Astrocyte (in vitro differentiated cells and primary cell): ENCODE measurements around the gene EML3. TPM values are rescaled to one million over a fixed set of nuclear protein-coding genes. Genes with fewer than 3 reads are reported as not detected.

ENCODE experiments used
- DNase-seq: peaks from one replicate; pipeline ENCODE4 v3.0.0-alpha.2; 2010; ENCODE audit warnings: low read depth
- FAIRE-seq: peaks from 2 replicates; lab custom pipeline; 2011; peaks lifted over from hg19 to GRCh38; lab: Jason Lieb, UNC
- H2AFZ ChIP-seq: 2 replicates; pipeline ENCODE4 v1.6.0; 2012; ENCODE audit warnings: low read depth, low read length, inconsistent platforms
- H3K27ac ChIP-seq: 2 replicates; pipeline ENCODE4 v1.5.1; 2011; ENCODE audit warnings: low read depth, low read length, inconsistent platforms
- H3K27me3 ChIP-seq: 2 replicates; pipeline ENCODE4 v1.6.0; 2011; ENCODE audit warnings: low read length, inconsistent platforms; ENCODE audit not compliant: insufficient read depth
- H3K36me3 ChIP-seq: 2 replicates; pipeline ENCODE4 v1.5.1; 2011; ENCODE audit warnings: low read length, inconsistent platforms; ENCODE audit not compliant: insufficient read depth
- H3K4me1 ChIP-seq: 2 replicates; pipeline ENCODE4 v1.5.1; 2011; ENCODE audit warnings: low read length, inconsistent platforms; ENCODE audit not compliant: insufficient read depth
- H3K4me2 ChIP-seq: 2 replicates; pipeline ENCODE4 v1.6.0; 2012; ENCODE audit warnings: low read length, inconsistent platforms
- H3K4me3 ChIP-seq: 2 replicates; pipeline ENCODE4 v1.5.1; 2011; ENCODE audit warnings: low read depth, mild to moderate bottlenecking, low read length, inconsistent platforms; ENCODE audit not compliant: insufficient read depth
- H3K79me2 ChIP-seq: 2 replicates; pipeline ENCODE4 v1.6.0; 2012; ENCODE audit warnings: mild to moderate bottlenecking, low read length, inconsistent platforms; ENCODE audit not compliant: insufficient read depth
- H3K9ac ChIP-seq: 2 replicates; pipeline ENCODE4 v1.6.0; 2012; ENCODE audit warnings: mild to moderate bottlenecking, low read length, inconsistent platforms
- H3K9me3 ChIP-seq: 2 replicates; pipeline ENCODE4 v1.5.1; 2012; ENCODE audit warnings: low read depth, mild to moderate bottlenecking, low read length, inconsistent platforms; ENCODE audit not compliant: insufficient read depth
- H4K20me1 ChIP-seq: 2 replicates; pipeline ENCODE4 v1.6.0; 2012; ENCODE audit warnings: low read length, inconsistent platforms; ENCODE audit not compliant: insufficient read depth
- H3K27ac Mint-ChIP-seq: one replicate; pipeline ENCODE4 v1.8.0; 2021; ENCODE audit warnings: mild to moderate bottlenecking, mixed read lengths; ENCODE audit not compliant: unreplicated experiment
- H3K27me3 Mint-ChIP-seq: one replicate; pipeline ENCODE4 v1.8.0; 2021; ENCODE audit warnings: low read depth, mixed read lengths; ENCODE audit not compliant: unreplicated experiment
- H3K36me3 Mint-ChIP-seq: one replicate; pipeline ENCODE4 v1.8.0; 2021; ENCODE audit warnings: low read depth, mixed read lengths; ENCODE audit not compliant: unreplicated experiment
- H3K4me1 Mint-ChIP-seq: one replicate; pipeline ENCODE4 v1.8.0; 2021; ENCODE audit warnings: low read depth, mixed read lengths; ENCODE audit not compliant: unreplicated experiment
- H3K4me3 Mint-ChIP-seq: one replicate; pipeline ENCODE4 v1.8.0; 2021; ENCODE audit warnings: mild to moderate bottlenecking, moderate library complexity, mixed read lengths; ENCODE audit not compliant: unreplicated experiment
- H3K9me3 Mint-ChIP-seq: one replicate; pipeline ENCODE4 v1.8.0; 2021; ENCODE audit warnings: mild to moderate bottlenecking, mixed read lengths; ENCODE audit not compliant: unreplicated experiment
- EZH2 ChIP-seq: IDR thresholded peaks from 2 replicates; pipeline ENCODE4 v1.6.1; 2012; ENCODE audit warnings: mild to moderate bottlenecking, low read length, inconsistent platforms; ENCODE audit not compliant: insufficient read depth
- total RNA-seq: library from RNA; stranded (reverse); gene quantifications from 2 replicates; pipeline ENCODE4 v1.2.1, GENCODE V29; 2021
- TF ChIP-seq, protein P1 (sequence below): IDR thresholded peaks from 2 replicates; pipeline ENCODE4 v1.5.1; 2011; ENCODE audit warnings: low read depth, mild to moderate bottlenecking, inconsistent platforms, low read length, moderate library complexity; ENCODE audit not compliant: insufficient read depth

Gene EML3
- total RNA-seq, 1 donor from 2014 or later = 25.5 TPM

DNA sequence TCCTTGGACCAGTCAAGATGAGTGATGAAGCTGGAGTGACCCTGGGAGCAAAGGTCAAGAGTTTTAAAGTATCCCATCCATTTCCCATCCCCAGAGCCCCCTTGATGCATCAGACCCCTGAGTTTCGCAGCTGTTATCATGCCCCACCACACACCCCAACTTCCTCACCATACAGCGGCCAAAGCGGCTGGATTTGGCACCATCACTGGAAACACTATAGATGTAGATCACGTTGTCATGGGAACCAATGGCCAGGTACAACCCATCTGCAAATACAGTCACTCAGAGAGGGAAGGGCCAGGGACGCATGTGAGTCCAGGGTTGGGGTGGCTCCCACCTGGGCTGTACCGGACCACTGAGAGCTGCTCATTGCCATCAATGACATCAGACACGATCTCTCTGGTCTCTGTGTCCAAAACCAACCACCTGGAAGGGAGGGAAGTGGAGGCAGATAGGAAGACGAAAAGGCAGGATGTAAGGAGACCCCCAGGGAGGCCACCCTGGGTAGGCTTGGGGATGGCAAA lies 8.7 kb downstream of the EML3 start:
- no peak for DNase-seq
- H3K4me1 ChIP-seq = peaks cover 24% of the 10 kb centered on the region

DNA sequence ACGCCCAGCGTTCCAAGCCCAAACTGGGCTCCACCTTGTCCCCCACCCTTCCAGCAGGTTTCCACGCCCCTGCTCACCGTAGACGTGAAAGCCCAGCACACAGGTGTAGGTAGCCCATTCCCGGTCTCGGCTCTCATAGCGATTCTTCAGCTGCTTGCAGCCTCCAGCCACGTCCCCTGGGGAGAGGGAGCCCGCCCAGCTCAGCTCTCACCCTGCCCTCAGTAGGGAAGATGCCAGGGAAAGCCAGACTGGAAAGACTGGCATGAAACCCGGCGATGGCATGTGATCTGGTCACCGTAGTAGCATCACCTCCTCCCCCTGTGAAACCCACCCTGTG lies 9.5 kb downstream of the EML3 start:
- Histone ChIP-seq H3K4me1 (peaks cover 26% of the 10 kb centered on the region), H3K79me2 (peaks cover 35% of the 10 kb centered on the region), H3K27ac (no peak overlapping the region), H3K9ac (peak overlapping the region; percentile 72), H2AFZ (peak overlapping the region; percentile 87), H4K20me1 (peaks cover 37% of the 10 kb centered on the region), H3K27me3 (no peaks in the 10 kb centered on the region), H3K36me3 (peaks cover 13% of the 10 kb centered on the region), H3K9me3 (no peaks in the 10 kb centered on the region), H3K4me2 (peak overlapping the region; percentile 89), H3K4me3 (no peak overlapping the region)
- no peak for DNase-seq
- Mint-ChIP-seq H3K9me3 (no peaks in the 10 kb centered on the region), H3K27ac (peak overlapping the region; percentile 43), H3K36me3 (peaks cover 39% of the 10 kb centered on the region), H3K4me3 (peak overlapping the region; percentile 68), H3K4me1 (peaks cover 20% of the 10 kb centered on the region), H3K27me3 (peaks cover 6% of the 10 kb centered on the region)
- no peak for FAIRE-seq
- no peak for TF ChIP-seq EZH2
- TF ChIP-seq, protein P1, sequence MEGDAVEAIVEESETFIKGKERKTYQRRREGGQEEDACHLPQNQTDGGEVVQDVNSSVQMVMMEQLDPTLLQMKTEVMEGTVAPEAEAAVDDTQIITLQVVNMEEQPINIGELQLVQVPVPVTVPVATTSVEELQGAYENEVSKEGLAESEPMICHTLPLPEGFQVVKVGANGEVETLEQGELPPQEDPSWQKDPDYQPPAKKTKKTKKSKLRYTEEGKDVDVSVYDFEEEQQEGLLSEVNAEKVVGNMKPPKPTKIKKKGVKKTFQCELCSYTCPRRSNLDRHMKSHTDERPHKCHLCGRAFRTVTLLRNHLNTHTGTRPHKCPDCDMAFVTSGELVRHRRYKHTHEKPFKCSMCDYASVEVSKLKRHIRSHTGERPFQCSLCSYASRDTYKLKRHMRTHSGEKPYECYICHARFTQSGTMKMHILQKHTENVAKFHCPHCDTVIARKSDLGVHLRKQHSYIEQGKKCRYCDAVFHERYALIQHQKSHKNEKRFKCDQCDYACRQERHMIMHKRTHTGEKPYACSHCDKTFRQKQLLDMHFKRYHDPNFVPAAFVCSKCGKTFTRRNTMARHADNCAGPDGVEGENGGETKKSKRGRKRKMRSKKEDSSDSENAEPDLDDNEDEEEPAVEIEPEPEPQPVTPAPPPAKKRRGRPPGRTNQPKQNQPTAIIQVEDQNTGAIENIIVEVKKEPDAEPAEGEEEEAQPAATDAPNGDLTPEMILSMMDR = no peak

More for the DNA sequence above, 8.7 kb downstream of the EML3 start:
- Histone ChIP-seq H3K4me3 (no peak overlapping the region), H3K79me2 (peaks cover 27% of the 10 kb centered on the region), H3K27ac (no peak overlapping the region), H3K4me2 (no peak overlapping the region), H3K36me3 (peaks cover 13% of the 10 kb centered on the region), H3K9me3 (no peaks in the 10 kb centered on the region), H4K20me1 (peaks cover 29% of the 10 kb centered on the region), H2AFZ (no peak overlapping the region), H3K9ac (no peak overlapping the region), H3K27me3 (no peaks in the 10 kb centered on the region)
- Mint-ChIP-seq H3K27me3 (peaks cover 6% of the 10 kb centered on the region), H3K4me3 (peak overlapping the region; percentile 68), H3K27ac (no peak overlapping the region), H3K4me1 (peaks cover 12% of the 10 kb centered on the region), H3K36me3 (peaks cover 38% of the 10 kb centered on the region), H3K9me3 (no peaks in the 10 kb centered on the region)
- FAIRE-seq = no peak
- TF ChIP-seq, protein P1 = no peak
- TF ChIP-seq EZH2 = no peak

DNA sequence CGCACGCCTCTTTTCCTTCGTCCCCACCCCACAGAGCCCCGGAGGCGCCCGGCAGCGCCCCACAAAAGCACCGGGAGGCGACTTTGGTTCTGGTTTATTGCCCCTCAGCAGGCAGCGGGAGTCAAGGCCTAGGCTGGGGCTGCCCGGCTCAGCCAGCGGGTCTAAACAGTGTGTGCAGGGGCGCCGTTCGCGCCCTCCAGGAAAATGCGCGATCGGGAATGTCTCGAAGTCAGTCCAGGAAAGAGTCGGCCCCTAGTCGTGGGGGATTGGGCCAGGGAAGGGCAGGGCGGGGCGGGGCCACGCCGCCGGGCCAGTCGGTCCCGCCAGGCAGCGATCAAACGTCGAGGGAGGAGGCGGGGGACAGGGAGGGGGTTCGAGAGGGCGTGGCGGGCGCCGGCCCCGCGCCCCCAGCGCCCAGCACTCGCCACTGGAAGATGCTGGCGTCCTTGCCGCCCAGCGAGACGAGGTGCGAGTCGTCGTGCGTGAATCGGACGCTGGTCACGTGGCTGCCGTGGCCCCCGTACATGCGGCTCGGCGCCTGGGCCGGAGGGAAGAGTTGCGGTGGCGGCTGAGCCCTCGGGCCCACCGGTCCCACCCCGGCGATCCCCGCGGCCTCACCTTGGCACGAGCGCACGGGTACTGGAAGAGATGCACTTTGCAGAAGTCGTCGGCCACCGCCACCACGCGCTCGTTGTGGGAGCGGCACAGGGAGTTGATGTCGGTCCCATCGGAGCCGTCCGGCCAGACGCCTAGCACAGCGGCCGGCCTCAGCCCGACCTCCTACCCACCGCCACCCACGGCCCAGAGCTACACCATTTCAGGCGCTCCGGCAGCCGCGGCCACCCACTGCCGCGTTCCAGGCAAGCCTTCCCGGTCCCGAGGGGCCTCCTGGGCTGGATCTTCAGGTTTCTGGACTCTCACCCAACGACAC lies 10.2 kb downstream of the EML3 start:
- H3K4me3 ChIP-seq = peak overlapping the region; percentile 94
- peaks cover 20% of the 10 kb centered on the region for H3K4me1 Mint-ChIP-seq
- peaks cover 37% of the 10 kb centered on the region for H4K20me1 ChIP-seq
- H3K9me3 ChIP-seq = no peaks in the 10 kb centered on the region
- peaks cover 41% of the 10 kb centered on the region for H3K79me2 ChIP-seq
- peaks cover 39% of the 10 kb centered on the region for H3K36me3 Mint-ChIP-seq
- peak overlapping the region; percentile 87 for H2AFZ ChIP-seq
- H3K27ac Mint-ChIP-seq = peak overlapping the region; percentile 41
- peak overlapping the region; percentile 89 for H3K4me2 ChIP-seq
- H3K36me3 ChIP-seq = peaks cover 14% of the 10 kb centered on the region
- no peak overlapping the region for H3K27ac ChIP-seq
- FAIRE-seq (no peak), DNase-seq (no peak)
- no peak for TF ChIP-seq EZH2
- TF ChIP-seq, protein P1 = no peak
- H3K27me3 ChIP-seq = no peaks in the 10 kb centered on the region
- H3K27me3 Mint-ChIP-seq = peaks cover 6% of the 10 kb centered on the region
- peak overlapping the region; percentile 99 for H3K4me3 Mint-ChIP-seq
- H3K4me1 ChIP-seq = peaks cover 26% of the 10 kb centered on the region
- no peaks in the 10 kb centered on the region for H3K9me3 Mint-ChIP-seq
- H3K9ac ChIP-seq = peak overlapping the region; percentile 72
